GM12873 (cell line): ENCODE data around the gene APPL2.

Experiments
- CTCF ChIP-seq: IDR thresholded peaks from 2 replicates; pipeline ENCODE4 v1.5.1; 2012; ENCODE audit warnings: low read depth, mild to moderate bottlenecking, moderate library complexity, low read length, control low read depth; ENCODE audit not compliant: insufficient read depth; ENCODE audit errors: missing control alignments

The APPL2 gene

GRCh38 chr12:105167346-105167745 is 68.6 kb downstream of the APPL2 start:
- TF ChIP-seq CTCF, result no peak

GRCh38 chr12:105166736-105167135 is 69.2 kb downstream of the APPL2 start:
- TF ChIP-seq CTCF, result no peak

- no peak for TF ChIP-seq CTCF
Observed at GRCh38 chr12:105164068-105164467, 71.9 kb downstream of the APPL2 start.

- TF ChIP-seq CTCF, result no peak
Observed at GRCh38 chr12:105162174-105162573, 73.8 kb downstream of the APPL2 start.

- no peak for TF ChIP-seq CTCF
Observed at GRCh38 chr12:105158876-105159275, 77.1 kb downstream of the APPL2 start.

- no peak for TF ChIP-seq CTCF
Observed at GRCh38 chr12:105157606-105158005, 78.4 kb downstream of the APPL2 start.

GRCh38 chr12:105156260-105156659 is 79.7 kb downstream of the APPL2 start:
- TF ChIP-seq CTCF, result no peak

GRCh38 chr12:105142259-105142658 is 93.7 kb downstream of the APPL2 start:
- no peak for TF ChIP-seq CTCF
